ENCODE results near the gene TRIM74.
"Not testable (repeated sequence)": the region's sequence is repeated elsewhere in the genome, so short reads cannot be mapped to it uniquely, and the experiment has no call there.

The TRIM74 gene

DNA sequence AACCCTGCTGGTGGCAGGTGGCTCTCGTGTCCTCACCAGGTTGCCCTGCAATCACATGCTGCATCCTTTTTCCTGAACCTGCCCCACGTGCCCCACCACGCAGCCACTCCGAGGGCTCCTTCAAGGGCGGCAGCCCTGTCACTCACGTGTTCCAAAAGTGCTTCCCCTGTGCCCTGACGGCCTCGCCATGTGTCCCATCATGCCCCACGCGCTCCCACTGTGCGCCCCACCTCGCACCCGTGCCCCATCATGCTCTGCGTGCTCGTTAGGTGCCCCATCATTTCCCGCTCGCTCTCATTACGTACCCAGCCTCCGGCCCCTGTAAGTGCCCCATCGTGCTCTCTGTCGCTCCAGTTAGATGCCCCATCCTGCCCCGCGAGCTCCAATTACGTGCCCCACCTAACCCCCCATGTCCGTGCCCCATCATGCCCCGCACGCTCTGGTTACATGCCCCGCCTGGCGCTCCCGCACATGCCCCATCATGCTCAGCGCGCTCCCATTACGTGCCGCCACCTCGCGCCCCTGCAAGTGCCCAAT lies at the start of gene TRIM74:
TSS of gene TRIM74 (minus strand) at position 487 of the 537 bp plus-strand sequence. CDS start 3,309 bp downstream, outside the sequence.
- not testable (repeated sequence) for DNase-seq

DNA sequence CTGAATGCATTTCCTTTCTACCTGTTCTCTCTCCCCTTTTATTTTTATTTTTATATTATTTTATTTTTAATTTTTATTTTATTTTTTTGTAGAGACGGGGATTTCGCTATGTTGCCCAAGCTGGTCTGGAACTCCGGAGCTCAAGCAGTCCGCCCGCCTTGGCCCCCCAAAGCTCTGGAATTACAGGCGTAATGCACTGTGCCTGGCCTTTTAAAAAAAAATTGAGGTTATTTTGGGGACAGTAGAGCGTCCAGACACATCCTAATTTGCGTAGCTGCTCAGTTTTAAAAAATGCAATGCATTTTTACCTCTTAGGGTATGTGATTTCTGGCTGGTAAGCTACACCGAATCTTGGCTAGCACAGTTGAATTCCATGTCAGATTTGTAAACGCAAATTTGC lies 37.2 kb upstream of the TRIM74 start:
- DNase-seq: not testable (repeated sequence)

DNA sequence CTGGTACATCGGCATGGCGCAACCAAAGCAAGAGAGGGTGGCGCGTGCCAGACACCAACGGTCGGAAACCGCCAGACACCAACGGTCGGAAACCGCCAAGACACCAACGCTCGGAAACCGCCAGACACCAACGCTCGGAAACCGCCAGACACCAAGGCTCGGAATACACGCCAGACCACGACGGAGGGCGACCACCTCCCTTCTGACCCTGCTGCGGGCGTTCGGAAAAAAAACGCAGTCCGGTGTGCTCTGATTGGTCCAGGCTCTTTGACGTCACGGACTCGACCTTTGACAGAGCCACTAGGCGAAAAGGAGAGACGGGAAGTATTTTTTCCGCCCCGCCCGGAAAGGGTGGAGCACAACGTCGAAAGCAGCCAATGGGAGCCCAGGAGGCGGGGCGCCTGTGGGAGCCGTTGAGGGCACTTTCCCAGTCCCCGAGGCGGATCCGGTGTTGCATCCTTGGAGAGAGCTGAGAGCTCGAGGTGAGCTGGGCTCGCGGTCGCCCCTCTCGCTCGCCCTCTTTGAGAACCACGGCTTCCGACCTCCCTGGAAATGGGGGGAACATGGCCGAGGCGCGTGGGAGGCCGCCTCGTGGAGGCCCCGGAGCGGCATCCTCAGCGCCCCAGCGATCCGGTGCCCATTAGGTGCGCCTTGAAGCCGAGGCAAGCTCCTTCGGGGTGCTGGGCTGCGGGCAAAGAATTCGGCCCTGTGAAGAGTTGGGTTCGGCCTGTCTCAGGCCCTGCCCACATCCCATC lies 36.6 kb upstream of the TRIM74 start:
- not testable (repeated sequence) for DNase-seq

DNA sequence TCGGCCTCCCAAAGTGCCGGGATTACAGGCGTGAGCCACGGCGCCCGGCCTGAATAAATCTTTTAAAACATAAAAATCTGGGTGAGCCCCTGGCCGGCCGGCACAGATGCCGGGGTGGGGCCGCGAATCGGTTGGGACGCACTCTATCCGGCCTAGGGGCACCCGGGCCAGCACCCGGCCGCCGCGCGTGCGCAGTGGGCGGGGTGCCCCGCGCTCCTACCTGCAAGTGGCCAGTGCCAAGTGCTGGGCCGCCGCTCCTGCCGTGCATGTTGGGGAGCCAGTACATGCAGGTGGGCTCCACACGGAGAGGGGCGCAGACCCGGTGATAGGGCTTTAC lies 36.1 kb upstream of the TRIM74 start:
- not testable (repeated sequence) for DNase-seq

DNA sequence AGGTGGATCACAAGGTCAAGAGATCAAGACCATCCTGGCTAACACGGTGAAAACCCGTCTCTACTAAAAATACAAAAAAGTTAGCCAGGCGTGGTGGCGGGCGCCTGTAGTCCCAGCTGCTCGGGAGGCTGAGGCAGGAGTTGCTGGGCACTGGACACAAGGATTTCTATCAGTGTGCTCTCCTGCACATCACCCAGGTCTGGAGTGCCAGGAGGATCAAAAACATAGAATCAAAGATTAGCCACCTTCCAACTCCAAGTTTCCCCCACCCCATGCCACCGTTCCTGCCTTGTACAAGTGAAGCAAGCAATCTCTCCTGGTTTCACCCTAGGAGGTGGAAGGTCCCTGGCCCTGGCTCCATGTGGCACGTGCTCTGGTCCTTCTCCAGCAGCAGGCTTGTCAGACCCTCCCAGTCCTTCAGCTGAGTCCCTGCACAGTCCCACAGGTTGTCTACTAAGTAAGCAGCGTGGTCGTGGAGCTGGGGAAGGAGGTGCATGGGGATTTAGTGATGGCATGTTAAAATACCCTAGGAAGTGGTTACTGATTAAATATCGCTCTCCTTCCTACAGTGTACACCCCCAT lies 28.7 kb upstream of the TRIM74 start:
- not testable (repeated sequence) for DNase-seq

DNA sequence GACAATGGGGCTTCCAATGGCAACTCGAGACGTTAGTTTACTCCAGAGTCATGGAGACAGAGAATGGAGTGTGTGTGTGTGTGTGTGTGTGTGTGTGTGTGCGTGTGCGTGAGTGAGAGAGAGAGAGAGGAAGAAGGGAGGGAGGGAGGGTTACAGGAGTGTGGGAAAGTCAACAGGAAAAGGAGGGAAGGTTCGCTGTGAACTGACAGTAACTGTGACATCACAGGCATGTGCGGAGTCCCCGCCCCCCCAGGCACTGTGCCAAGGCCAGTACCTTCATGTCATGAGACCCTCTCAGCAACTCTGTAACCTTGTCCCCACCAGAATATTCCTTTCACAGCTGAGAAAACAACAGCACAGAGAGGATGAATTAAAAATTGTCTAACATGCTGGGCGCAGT lies 28.2 kb upstream of the TRIM74 start:
- DNase-seq: not testable (repeated sequence)

DNA sequence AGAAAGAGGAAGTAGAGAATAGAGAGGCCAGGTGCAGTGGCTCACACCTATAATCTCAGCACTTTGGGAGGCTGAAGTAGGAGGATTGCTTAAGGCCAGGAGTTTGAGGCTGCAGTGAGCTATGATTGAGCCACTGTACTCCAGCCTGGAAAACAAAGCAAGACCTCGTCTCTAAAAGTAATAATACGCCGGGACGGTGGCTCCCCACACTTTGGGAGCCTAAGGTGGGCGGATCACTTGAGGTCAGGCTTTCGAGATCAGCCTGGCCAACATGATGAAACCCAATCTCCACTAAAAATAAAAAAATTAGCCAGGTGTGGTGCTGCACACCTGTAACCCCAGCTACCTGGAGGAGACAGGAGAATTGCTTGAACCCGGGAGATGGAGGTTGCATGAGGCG lies 26.2 kb upstream of the TRIM74 start:
- DNase-seq: not testable (repeated sequence)

DNA sequence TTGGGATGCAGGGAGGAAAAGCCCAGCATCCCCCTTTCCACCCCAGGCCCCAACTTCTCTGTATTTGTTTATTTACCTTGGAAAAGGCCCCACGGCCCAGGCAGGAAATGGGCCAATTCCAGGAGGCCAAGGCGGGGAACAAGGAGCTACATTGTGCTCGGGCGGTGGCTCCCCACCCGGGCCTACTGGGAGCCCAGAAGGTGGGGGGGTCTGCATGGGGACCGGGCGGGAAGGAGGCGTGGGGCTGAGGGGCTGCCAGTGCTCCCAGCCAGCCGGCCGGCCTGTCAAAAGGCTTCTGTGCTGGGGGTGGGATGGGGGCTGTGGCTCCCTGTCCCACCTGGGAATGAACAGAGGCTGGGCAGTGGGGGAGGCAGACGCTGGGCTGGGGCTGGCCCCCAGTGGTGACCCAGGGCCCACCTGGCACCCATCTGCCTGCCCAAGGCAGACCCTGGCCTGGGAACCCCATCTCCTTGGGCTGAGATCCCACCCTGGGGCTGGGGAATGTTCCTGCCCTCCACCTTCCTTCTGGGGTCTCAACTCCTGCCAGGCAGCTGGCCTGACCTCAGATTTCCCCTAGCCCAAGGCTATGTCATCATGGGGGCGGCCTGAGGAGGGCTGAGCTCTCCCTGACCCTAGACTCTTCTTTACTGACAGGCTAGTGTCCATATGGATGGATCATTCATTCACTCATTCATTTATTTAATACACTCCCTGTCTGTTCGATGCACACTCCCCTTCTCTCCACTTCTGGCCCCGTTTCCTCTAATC lies 21.1 kb upstream of the TRIM74 start:
- DNase-seq: not testable (repeated sequence)

DNA sequence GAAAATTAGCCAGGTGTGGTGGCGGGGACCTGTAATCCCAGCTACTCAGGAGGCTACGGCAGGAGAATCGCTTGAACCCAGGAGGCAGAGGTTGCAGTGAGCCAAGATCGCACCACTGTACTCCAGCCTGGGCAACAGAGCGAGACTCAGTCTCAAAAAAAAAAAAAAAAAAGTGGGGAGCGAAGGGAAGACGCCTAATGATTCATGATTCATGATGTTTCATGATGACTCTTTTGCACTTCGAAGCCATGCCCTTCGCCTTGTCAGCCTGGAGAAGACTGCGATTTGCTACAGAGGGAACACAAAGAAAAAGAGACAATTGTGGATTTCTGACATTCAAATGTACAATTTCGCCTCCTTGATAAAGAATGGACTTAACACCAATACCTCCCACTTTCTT lies 12.8 kb upstream of the TRIM74 start:
- not testable (repeated sequence) for DNase-seq

DNA sequence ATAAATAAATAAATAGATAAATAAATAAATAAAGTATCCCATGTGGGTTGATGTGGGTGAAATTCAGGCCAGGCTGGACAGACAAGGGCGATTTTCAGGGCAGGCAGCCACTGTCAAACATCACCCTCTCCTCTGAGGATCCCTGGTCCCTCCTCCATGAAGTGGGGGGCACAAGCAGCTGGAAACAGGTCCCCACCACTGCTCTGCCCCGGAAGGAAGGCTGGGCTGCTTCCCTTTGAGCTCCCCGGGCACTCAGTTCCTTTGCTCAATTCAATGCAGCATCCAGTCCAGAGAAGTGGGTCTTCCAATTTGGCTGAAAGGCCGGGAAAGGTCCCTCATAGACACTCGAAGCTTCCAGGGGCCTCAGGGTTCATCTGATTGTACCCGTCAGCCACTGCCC lies 11.1 kb upstream of the TRIM74 start:
- not testable (repeated sequence) for DNase-seq

DNA sequence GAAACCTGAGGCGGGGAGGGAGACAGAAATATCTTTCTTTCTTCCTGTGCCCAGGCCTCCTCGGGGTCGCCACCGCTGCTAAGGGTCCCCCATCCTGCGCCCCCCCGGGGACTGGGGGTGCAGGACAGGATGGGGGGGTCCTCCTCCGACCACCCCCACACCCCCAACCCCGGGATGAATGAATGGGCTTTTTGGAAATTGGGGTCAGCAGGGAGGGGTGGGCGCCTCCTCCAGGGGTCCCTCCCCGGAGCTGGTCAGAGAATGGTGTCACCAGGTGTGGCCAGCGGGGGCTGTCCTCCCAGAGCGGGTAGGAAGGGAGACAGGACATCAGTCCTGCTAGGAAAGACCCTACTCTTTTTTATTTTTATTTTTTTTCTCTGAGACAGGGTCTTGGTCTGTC lies 7.2 kb upstream of the TRIM74 start:
- not testable (repeated sequence) for DNase-seq

DNA sequence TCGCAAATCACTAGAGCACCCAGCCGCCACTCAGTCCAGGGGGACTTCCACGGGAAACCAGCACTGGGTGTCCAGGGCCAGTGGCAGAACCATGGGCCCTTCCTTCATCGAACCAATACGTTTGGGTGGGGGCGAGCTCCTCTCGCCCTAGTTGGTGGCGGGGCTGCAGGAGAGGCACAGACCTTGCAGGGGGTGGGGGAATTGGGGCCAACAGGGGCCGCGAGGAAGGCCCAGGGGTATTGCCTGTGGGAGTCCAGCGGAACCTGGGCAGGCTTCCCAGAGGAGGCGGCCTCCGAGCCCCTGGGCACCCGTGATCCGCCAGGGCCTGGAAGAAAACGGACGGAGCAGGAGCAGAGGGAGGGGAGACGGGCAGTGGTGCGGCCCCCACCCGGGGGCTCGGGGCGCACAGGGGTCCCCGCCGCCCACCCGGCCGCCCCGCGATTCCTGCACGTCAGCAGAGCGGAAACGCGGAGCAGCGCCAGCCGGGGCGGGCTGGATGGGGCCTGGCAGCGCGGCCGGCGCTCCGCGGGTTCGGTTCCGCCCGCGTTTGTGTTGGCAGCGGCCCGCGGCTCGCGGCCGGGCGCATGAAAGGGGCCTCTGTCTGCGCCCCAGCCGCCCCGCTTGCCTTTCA lies 6.5 kb upstream of the TRIM74 start:
- not testable (repeated sequence) for DNase-seq

DNA sequence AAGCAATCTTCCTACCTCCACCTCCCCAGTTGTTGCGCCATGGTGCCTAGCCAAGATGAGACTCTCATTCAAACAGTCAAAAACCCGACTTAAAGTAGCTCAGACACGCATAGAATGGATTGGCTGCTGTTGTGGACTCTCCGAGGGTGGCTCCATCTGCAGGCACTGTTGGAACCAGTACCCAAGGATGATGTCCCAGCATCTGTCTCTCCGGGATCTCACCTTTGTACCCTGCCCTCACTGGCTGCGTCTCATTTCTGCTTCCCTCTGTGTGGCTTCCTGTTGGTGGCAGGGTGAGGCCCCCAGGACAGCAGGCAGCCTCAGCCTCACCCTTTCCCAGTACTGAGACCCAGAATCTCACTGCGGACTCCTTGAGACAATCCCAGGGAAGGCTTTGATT lies 5.5 kb upstream of the TRIM74 start:
- not testable (repeated sequence) for DNase-seq

DNA sequence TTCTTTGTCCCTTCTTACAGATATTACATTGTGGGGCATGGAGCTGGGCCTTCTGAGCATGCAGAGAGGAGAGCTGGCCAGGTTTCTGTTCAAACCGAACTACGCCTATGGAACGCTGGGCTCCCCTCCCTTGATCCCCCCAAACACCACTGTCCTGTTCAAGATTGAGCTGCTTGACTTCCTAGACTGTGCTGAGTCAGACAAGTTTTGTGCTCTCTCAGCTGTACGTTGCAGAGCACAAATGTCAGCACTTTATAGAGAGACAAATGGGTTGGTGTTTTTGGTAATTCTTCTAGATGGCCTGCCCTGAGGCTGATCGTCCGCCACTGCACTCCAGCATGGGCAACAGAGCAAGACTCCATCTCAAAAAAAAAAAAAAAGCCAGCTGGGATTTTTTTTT lies 2.2 kb upstream of the TRIM74 start:
- not testable (repeated sequence) for DNase-seq

DNA sequence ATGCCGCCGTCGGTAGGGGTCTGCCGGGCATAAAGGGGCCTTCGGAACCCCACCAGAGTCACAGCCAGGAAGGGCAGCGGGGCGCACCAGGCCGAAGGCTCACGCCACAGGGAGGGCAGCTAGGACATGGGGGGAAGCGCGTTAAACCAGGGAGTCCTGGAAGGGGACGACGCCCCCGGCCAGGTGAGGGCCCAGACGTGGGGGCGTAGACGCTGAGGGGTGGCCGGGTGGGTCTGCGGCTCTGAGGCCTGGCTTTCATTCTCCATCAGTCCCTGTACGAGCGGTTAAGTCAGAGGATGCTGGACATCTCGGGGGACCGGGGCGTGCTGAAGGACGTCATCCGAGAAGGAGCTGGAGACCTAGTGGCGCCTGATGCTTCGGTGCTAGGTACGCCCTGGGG lies 422 bp upstream of the TRIM74 start:
- not testable (repeated sequence) for DNase-seq

DNA sequence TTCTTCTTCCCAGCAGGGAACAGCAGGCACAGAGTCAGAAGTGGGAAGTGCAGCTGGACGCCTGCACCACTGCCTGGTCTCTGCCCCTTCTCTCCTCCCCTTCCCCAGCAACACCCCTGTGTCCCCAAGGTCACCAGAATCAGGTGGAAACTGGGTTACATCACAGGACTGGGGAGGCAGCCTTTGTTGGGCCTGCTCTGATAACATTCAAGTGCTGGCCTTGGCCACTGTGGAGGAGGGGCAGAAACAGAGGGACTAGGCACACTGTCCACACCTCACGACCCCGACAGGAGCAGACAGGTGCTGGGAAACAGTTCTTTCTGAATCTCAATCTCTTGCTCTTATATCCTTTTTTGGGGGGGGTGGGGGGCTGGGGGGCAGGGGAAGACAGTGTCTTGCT lies 2.4 kb downstream of the TRIM74 start:
- not testable (repeated sequence) for DNase-seq

DNA sequence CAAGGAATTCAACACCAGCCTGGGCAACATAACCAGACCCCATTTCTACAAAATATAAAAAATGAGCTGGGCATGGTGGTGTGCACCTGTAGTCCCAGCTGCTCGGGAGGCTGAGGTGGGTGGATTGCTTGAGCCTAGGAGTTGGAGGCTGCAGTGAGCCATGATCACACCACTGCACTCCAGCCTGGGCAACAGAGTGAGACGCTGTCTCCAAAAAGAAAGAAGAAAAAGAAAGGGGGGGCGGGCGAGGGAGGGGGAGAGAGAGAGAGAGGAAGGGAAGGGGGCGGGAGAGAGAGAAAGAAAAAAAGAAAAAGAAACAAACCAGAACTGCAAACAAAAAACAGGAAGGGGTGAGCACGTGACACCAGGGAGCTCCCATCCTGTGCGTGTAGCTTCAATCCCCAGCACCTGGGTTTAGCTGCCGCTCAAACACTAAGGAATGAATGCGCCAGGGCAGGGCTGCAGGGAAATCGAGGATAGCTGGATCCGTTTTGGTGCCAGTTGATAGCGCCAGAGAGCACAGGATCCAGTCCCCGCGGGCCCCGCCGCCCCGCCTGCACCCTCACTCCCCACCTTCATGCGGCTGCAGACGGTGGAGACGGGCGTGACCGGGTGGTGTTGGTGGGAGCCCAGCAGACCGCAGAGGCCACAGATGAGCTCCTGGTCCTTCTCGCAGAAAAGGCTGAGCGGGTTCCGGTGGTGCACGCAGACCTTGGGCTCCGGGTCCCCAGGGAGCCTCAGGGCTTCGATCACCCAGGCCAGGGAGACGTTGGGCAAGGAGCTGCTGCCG lies 3.9 kb downstream of the TRIM74 start:
- DNase-seq: not testable (repeated sequence)

DNA sequence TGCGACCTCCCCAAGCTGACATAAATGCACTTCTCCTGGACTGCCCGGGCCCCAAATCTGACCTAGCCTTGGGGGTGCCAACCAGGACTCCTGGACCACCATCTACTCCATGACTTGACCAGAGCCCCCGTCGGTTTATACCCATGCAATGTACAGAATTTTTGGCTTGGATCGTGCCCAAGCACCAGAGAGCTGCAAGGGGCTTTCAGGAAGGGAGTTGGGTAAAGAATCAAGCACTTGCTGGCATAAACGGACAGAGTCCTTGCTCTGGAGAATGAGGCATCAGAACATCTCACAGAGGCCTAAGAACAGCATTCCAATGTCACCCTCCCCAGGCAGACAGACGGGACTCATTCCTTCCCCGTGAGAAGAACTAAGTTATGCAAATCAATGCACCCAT lies 6.2 kb downstream of the TRIM74 start:
- DNase-seq: not testable (repeated sequence)

DNA sequence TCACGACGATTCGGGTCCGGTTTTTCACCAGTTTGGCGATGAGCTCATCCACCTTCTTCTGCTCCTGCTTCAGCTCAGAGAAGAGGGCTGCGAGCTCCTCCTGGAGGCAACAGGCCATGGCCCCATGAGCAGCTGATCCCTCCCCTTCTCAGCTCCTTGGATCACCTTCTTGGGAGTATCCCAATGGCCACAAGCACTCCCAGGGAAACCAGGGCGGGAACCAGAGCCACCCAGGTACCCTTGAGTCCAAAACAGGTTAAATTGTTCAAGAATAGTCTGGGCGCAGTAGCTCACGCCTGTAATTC lies 8.0 kb downstream of the TRIM74 start:
- not testable (repeated sequence) for DNase-seq

DNA sequence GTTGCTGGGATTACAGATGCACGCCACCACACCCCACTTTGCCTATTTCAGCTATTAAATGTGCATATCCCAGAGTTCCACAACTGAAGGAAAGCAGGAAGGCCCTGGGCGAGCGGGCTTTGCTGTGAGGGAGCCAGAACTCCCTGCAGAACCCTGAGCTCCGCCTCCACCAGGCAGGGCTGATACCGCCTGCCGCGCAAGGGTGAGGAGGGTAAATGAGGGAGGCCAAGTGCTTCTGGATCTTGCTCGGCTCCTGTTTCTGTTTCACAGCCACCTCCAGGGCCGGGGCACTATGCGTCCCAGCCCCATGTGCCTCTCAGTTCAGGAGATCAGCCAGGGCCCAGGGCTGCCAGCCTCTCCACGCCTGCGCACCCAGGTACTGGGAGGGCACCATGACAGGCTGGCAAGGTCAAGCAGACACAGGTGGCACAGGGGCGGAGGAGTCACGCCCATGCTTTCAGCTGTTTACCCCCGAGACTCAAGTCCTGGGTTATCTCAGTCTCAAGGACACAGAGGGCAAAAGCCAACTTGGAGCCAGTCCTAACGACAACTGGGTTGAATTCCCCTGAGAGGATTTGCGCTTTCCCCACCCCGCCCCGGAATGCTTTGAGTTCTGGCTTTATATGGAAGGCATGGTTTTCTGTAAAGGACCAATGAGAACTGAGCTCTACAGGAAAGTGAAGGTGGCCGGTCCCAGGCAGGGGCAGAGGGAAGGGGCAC lies 8.5 kb downstream of the TRIM74 start:
- DNase-seq: not testable (repeated sequence)

DNA sequence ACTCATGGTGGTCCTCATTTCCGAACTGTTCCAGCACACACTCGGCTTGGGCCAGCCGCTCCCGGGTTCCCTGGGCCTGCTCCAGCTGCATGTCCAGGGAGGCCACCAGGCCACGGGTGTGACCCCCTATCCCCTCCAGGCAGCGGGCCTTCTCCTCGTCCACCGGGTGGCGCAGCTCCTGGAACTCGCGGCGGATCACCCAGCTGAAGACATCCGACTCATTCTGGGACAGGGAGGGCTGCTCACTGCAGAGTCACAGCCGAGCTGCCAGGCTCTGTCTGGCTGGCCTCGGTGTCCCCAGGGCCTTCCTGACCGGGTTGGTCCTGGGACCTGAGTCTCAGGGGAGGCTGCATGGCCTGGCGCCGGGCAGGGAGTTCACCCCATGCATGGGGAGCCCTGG lies 9.2 kb downstream of the TRIM74 start:
- not testable (repeated sequence) for DNase-seq
